Testis (tissue), 2 donors: ENCODE measurements around the gene GPBP1.

Source experiments
- CTCF ChIP-seq, 3 experiments: fragments of 450-650 bp in 2 of 3; fragments of 200-600 bp in 1 of 3; sonication (generic) in 1 of 3; IDR thresholded peaks; one replicate each; pipeline ENCODE4 v1.5.1; 2016 to 2019; ENCODE audit warnings: antibody characterized with exemption in 3 of 3, mild to moderate bottlenecking in 2 of 3, moderate library complexity in 1 of 3
- POLR2A ChIP-seq: fragments of 450-650 bp; IDR thresholded peaks from one replicate; pipeline ENCODE4 v1.6.1; 2017; ENCODE audit warnings: antibody characterized with exemption, mild to moderate bottlenecking, moderate library complexity

GRCh38 chr5:57174128-57174889 lies 450 bp downstream of the GPBP1 start:
- TF ChIP-seq CTCF (IDR thresholded peaks at IDR 0.05) = no peak
- no peak for TF ChIP-seq POLR2A
